Muscle of arm (tissue), 12 donors: Measurements from ENCODE around the gene CHTF18. TPM values are rescaled to one million over a fixed set of nuclear protein-coding genes. Genes with fewer than 3 reads are reported as not detected.
"Not testable (repeated sequence)": the region's sequence is repeated elsewhere in the genome, so short reads cannot be mapped to it uniquely, and the experiment has no call there.

Source experiments
- DNase-seq: peaks from one replicate; pipeline ENCODE4 v3.0.0-alpha.2; 2013
- polyA plus RNA-seq, 12 donors: library from polyadenylated mRNA; unstranded; fragments of 120-200 nt; gene quantifications; one replicate each; pipeline ENCODE4 v1.2.1, GENCODE V29; 2013; ENCODE audit not compliant: insufficient read length in 12 of 12

CHTF18 gene
- polyA plus RNA-seq, 12 donors = 9.4 to 56.5 (median 13.5) TPM; not detected in 1

DNA sequence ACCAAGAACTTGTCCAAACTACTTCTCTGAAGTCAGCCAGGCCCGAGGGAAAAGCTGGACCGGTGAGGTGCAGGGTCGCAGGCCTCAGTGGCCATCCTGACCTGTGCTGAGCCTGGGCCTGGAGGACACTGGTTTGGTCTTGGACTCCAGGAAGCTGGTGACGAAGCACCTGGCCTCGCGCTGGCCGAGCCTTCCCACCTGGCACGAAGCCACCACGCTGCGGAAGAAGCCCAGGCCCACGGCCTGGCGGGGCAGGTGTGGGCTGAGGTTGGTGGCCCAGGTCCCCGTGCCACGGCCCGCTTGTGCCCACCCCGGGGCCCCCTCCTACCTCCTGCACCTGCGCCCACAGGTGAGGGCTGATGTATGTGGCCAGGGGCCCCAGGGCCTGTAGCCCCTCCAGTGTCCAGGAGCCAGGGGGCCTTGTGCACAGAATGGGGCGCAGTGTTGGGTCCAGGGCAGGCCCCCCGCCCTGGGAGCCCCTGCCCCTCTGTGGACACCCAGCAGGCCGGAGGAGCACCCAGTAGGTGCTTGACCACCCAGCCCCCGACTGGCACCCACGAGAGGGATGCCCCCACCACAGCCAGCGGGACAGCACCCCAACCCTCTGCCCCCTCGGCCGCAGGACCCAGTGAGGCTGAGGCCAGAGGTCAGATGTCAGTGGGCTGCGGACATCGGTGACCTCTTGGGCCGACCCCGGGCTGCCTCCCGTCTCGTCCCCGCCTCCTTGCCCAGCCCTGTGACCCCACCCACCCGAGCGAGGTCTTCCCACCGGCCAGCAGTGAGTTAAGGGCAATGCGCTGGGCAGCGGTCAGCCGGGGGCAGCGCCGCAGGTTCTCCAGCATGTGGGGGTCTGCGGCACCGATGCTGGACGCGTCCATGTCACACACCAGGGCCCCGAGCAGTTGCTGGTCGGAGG lies 14.1 kb upstream of the CHTF18 start:
- no peak for DNase-seq

DNA sequence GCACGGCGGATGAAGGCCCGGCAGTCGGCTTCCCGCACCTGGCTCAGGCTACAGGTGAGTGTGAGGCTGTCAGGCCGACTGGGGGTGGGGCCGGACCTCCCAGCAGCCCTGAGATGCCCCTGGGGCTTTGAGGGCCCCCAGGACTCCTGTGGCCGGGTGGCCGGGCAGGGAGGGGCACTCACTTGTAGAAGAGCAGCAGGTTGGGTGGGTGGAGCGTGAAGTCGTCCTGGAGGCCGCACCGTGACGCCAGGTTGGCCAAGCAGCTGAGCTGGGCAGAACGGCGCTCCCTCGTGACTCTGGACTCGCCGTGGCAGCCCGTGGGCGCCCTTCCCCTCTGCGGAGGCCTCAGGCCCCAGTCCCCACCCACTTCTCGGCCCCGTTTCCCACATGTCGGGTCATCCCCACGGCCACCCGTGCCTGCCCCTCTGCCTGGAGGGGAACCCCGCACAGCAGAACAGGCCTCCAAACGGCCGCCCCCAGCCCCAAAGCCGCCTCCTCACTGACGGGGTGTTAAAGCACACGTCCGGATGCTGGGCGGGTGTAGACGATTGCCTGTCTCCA lies 13.1 kb upstream of the CHTF18 start:
- DNase-seq = no peak

DNA sequence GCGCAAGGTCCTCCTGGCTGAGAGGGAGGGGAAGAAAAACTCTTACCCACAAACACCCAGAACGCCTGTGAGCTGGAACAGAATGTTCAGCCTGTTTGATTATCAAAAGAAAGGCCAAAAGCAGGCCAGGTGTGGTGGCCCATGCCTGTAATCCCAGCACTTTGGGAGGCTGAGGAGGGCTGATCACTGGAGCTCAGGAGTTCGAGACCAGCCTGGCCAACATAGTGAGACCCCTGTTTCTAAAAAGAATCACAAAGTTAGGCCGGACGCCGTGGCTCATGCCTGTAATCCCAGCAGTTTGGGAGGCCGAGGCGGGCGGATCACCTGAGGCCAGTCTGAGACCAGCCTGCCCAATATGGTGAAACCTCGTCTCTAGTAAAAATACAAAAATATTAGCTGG lies 12.1 kb upstream of the CHTF18 start:
- DNase-seq = not testable (repeated sequence)

DNA sequence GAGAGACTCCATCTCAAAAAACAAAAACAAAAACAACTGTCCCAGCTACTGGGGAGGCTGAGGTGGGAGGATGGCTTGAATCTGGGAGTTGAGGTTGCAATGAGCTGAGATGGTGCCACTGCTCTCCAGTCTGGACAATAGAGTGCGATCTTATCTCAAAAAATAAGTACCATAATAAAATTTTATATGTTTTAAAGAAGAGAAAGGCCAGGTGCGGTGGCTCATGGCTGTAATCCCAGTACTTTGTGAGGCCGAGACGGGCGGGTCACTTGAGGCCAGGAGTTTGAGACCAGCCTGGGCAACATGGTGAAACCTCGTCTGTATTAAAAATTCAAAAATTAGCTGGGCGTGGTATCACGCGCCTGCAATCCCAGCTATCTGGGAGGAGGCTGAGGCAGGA lies 11.6 kb upstream of the CHTF18 start:
- no peak for DNase-seq

DNA sequence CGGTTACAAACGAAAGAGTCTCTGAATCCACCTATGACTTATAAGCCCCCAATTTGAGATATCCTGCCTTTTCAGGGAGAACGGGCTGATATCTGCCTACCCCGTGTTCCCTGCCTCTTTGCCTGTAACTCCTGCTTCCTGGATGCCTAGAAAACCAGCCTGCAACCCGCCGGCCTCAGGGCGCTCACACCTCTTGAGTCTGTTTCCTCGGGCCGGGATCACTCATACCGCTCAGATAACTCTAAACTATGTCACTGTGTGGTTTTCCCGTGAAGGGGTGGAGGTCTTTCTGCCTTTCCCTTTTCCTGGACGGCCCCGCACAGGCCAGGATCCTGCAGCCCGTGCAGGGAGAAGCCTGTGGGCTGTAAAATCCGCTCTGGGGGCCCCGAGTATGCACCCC lies 10.6 kb upstream of the CHTF18 start:
- no peak for DNase-seq

DNA sequence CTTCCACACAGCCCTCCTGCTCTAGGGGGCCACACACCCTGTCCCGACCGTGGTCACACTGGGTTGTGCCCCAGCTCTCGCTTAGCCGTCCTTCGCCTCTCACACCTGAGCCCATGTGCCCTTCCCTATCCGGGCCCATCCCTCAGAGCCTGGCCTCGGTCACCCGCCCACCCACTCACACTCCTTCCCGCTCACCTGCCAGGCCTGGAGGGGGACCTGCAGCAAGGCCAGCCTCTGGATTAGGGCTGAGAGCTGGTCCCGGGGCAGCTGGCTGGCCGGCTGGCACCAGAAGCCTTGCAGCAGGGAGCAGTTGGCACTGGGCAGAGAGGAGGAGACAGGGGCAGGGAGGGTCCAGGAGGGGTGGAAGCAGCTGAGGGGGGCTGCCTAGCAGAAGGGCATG lies 10.0 kb upstream of the CHTF18 start:
- DNase-seq = no peak

DNA sequence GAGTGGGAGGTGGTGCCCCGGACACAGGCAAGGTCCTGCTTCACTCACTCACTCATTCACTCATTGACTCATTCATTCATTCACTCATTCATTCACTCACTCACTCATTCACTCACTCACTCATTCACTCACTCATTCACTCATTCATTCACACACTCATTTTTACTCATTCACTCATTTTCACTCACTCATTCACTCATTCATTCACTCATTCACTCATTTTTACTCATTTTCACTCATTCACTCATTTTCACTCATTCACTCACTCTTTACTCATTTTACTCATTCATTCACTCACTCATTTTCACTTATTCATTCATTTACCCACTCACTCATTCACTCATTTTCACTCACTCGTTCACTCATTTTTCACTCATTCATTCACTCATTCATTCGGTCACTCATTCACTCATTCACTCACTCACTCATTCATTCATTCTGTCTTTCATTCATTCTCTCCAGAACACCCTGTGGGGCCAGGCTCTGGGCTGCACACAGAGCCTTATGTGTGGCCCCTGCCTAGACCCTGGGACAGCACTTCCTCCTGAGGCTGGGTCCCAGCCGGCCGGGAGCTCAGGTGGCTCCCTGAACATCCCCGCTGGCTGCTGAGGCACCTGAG lies 9.4 kb upstream of the CHTF18 start:
- DNase-seq = no peak

DNA sequence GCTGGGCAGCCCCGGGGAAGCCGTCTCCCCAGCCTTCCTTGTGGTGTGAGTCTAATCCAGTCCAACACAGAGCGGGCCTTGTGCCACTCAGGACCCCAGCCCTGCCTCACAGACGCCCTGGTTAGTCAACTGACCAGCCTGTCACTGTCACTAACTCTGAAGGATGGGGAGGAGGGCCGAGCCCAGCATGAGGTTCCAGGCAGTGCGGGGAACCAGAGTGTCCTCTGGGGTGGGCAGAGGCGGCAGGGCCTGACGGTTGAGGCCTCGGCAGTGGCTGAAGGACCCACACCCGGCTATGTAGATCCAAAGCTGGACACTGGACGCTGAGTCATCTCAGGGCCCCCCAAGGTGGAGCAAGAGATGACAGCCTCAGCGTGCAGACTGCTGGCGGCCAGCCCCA lies 8.9 kb upstream of the CHTF18 start:
- no peak for DNase-seq

DNA sequence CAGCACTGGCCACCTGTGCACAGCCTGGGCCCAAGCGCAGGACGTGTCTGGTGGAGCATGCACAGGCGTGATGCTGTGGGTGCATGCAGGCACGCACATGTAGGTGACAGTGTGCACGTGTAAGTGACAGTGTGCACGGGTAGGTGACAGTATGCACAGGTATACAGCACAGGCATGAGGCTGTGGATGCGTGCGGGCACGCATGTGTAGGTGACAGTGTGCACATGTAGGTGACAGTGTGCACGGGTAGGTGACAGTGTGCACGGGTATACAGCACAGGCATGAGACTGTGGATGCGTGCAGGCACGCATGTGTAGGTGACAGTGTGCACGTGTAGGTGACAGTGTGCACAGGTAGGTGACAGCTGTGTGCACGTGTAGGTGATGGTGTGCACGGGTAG lies 8.1 kb upstream of the CHTF18 start:
- no peak for DNase-seq

DNA sequence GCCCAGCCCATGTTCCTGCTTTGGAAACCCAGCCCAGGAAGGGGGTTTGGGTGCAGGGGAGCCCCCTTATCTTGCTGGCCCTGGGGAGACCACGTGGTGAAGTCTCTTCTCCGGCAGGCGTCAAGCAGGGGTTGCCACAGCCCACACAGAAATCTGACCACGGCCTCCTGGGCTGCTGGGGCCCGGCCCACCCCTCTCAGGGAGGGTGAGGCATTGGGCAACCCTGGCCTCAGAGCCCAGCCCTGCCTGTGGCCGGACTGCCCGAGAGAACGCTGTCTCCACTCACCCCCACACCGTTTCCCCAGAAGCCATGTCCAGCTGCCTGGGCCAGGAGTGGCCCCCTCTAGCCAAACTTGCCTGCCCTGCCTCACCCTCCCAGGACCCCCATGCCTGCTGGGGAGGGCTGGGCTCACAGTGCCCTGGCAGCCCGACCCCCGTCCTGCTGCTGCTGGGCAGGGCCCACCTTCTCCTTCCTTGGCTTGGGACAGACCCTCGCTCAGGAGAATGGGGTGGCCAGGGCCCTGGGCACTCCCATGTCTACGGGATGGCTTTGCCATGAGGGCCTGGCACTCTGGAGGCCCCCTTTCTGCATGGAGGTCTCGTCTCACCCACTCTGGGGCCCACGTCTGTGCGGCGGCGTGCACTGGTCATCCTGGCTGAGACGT lies 6.9 kb upstream of the CHTF18 start:
- DNase-seq = no peak

DNA sequence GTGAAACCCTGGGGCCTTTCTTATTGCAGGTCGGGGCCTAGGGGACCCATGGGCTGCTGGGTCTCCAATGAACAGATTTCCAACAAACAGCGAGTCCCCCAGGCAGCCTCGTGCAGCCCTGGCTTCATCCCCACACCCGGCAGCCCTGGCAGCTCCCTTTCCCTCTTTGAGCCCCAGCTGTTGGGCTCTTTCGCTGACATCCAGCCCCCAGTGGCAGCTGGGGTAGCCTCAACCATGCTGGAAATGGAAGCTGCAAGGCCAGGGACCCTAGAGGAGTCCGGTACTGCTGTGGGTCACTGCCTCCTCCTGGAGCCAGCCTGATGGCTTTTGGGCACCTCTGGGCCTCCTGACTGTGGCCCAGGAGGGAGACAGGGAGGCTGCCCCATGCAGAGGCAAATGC lies 6.2 kb upstream of the CHTF18 start:
- no peak for DNase-seq

DNA sequence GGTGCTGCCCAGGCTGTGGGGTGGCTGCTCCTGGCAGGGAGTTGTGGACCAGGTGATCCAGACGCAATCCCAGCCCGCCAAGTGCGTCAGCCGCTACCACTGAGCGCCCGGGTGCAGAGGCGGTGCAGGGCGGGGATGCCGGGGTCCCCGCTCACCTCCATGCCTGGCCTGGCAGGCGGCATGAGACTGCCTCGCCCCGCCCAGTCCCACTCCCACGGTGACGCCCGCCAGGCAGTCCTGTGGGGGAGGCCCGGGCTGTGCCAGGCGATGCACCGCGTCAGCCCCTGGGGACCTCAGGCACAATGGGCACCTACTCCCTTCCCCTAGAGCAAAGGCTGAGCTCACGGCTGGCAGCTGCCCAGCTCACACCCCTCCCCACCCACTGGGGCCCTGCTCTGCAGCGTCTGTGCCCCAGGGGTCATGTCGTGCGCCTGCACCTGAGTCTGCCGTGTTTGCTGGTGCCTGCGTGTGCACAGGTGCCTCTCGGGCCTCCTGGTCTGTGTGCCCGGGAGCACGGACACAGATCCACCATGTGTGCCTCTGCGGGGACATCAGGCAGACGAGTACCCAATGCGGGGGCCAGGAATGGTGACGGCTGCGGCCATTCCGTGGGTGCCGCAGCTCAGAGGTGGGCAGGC lies 5.5 kb upstream of the CHTF18 start:
- no peak for DNase-seq

DNA sequence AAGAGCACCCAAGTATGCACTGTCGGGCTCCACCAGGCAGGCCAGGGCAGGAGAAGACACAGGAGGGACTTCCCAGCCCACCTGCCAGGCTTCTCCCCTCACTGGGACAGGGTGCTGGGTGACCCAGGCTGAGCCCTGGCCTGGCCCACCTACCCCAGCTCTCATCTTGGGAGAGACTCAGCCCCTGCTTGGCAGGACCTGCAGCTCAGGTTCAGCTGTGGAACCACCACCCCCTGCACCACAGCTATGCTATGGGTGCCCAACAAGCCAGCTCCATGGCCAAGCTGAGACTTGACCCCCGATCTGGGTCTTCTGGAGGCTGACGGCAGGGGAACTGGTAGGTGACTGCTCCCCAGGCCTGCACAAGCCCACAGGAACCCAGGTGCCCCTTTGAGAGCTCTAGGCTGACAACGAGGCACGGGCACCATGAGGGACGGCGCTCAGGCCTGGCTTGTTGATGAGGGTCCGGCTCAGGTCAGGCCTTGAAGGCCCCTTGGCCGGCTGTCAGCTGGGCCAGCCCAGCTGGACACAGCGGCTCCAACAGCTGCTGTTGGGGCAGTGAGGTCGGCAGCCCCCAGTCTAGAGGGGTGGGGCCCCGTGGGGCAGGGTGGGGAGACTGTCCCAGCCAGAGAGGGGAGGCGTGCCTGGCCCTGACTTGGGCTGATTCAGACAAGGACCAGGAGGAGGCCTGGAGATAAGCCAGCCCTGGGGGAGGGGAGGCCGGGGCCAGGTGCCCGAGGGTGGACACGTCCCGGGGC lies 4.8 kb upstream of the CHTF18 start:
- no peak for DNase-seq

DNA sequence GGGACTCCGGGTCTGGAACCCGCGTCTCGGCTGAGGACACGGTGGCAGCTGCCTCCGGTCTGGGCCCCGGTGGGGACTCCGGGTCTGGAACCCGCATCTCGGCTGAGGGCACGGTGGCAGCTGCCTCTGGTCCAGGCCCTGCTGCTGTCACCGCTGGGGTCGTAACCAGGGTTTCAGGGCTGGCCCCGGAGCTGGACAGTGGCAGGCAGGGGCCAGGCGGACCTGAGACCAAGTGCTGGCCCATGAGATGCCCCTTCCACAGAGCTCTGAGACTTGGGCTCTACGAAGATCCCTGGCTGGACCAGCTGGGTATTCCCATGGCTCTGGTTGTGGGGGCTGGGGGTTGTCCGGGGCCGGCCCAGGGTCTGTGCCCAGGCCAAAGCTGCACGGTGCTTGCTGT lies 4.0 kb upstream of the CHTF18 start:
- no peak for DNase-seq

DNA sequence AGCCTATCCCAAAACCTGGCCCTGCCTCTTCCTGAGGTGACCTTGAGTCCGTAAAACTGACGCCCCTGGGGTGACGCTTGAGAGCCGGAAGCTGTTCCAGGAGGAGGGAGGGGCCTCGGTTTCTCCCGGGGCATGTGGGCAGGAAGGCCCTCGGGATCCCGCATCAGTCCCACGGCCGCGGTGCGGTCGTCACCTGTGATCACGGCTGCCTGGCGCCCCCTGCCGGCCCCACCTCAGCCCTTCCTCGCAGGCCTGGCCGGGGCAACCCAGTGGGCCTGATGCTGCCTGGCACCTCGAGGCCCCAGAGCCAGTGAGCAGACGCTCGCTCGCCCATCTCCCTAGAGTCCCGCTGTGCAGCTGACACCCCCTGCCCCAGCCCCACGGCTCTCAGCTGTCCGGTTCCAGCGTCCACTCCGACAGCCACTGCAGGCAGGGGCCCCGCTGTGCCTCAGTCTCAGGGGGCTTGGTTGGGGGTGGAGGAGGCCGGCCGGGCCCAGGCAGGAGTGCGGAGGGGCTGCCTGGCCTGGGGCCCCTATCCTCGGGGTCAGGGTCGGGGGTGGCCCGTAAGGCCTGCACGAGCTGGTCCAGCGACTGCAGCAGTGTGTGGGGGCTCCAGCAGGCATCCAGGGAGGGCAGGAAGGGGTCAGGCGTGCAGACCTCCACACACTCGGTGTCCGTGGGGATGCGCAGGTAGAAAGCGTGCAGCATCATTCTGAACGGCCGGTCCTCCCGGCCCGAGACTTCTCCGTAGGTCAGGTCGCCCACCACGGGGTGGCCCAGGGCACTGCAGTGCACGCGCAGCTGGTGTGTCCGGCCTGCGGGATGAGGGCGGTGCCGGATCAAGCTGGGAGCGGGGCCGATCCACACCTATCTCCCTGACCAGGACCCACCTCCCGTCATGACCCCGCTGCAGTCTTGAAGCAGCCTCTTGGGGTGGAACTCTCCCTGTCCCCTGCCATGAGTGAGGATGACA lies 2.6 kb upstream of the CHTF18 start:
- DNase-seq = no peak

DNA sequence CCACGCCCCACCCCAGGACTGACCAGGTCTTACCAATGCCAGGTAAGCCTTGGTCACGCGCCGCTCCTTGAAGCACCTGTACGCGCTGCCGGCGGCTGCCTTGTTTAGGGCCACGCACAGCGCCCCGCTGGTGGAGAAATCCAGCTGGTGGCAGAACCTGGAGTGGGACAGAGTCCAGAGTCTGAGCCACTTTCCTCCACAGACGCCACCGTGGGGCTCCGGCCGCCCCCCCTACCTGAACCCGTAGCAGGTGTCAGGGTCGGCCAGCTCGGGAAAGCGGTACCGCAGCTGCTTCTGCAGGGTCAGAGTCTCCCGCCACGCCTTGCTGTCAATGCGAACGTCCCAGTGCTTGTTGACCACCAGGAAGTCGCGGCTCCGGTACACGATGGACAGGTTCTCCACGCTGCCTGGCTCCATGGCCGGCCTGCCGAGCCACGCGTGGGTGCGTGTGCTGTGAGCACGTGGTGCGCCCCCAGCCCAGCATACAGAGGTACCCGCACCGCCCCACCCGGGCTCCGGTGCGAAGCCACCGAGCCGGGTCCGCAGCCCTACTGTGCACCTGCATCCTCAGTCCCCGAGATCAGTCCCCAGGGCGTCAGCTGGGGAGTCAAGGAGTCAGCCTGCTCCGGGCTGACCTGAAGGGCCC lies 976 bp upstream of the CHTF18 start:
- DNase-seq = no peak

DNA sequence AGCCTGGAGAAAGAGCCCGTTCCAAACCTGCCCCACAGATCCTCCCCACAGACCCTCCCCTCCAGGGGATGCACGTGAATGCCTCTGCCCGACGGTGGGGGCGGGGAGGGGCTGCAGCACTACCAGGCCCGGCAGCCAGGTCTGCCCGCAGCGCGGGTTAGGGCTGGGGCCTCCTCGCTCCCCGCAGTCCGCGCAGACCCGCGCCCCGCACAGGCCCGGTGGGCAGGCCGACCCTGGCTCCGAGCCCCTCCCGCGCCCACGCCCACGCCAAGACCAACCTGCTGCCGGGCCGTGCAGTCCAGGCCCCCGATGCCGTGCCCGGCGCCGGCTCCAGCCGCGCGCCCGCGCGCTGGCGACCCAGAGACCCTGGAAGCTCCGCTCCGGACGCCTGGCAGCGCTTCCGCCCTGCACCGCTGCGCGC lies 432 bp upstream of the CHTF18 start, which contains the start of gene RPUSD1:
Gene RPUSD1 (minus strand): TSS at position 404 of the 421 bp plus-strand sequence. CDS start 644 bp downstream, outside the sequence.
- DNase-seq = no peak

DNA sequence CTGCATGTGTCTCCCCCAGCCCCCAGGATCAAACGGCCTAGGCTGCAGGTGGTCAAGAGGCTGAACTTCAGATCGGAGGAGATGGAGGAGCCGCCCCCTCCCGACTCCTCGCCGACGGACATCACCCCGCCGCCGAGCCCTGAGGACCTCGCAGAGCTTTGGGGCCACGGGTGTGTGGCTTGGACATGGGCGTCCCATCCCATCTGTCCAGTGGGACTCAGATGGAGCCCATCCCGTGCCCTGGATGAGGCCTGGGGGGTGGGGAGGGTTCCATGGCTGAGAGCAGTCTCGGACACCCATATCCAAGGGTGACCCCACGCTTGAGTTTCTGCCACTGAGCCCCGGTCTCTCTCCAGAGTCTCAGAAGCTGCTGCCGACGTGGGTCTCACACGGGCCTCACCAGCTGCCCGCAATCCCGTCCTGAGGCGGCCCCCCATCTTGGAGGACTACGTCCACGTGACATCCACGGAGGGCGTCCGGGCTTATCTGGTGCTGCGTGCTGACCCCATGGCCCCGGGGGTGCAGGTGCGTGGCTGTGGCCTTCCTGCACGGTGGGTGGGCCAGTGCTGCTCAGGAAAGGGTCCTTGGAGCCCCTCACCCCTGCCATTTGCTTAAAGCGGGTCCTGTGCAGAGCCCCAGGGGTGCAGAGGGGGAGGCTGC lies 901 bp downstream of the CHTF18 start:
- DNase-seq = no peak

DNA sequence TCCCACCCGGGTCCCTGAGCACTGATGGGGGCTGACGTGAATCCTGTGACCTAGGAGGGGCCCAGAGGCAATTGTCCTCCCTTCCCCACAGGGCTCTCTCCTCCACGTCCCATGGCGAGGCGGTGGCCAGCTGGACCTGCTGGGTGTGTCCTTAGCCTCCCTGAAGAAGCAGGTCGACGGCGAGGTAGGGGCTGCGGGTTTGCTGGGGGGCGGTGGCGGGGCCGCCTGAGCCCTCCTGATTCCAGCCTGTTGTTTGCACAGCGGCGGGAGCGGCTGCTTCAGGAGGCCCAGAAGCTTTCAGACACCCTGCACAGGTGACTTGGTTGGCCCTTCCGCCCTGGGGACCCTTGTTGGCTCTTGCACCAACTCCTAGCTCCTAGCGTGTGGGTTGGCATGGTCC lies 1.7 kb downstream of the CHTF18 start:
- DNase-seq = no peak
